A549 (cell line): ENCODE results near the gene MORN1.

Experiments used
- ESRRA ChIP-seq: fragments of 150-350 bp; IDR thresholded peaks from 2 replicates; pipeline ENCODE4 v1.6.1; 2014; ENCODE audit warnings: mild to moderate bottlenecking, low read length, borderline replicate concordance
- HDAC2 ChIP-seq: fragments of 200-600 bp; sonication (generic); IDR thresholded peaks from 2 replicates; pipeline ENCODE4 v1.6.1; 2016
- POLR2A ChIP-seq: IDR thresholded peaks from 2 replicates; pipeline ENCODE4 v1.6.1; 2012; ENCODE audit warnings: mild to moderate bottlenecking, low read length

GRCh38 chr1:2342384-2343022, 48.9 kb downstream of the MORN1 start:
- TF ChIP-seq POLR2A: no peak
- no peak for TF ChIP-seq HDAC2
- no peak for TF ChIP-seq ESRRA
